NAMALWA (cell line): Measurements from ENCODE around the gene CRELD1.

Source experiments
- DNase-seq: peaks from one replicate; pipeline ENCODE4 v3.0.0-alpha.2; 2015; ENCODE audit warnings: low spot score

The CRELD1 gene

DNA sequence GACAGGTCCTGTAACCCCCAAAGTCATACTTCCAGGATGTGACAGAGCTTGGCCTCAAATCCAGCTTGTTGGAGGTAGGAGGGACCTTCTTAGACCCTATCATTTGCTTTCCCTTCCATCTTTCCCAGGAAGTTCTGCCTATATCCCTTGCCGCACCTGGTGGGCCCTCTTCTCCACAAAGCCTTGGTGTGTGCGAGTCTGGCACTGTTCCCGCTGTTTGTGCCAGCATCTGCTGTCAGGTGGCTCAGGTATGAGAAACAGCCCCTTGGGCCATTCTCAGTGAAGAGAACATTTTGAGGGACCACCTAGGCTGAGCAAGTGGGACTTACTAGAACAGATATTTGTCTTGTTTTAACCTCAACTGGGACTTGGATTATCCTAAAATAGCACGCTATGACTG lies 29.7 kb upstream of the CRELD1 start:
- no peak for DNase-seq

DNA sequence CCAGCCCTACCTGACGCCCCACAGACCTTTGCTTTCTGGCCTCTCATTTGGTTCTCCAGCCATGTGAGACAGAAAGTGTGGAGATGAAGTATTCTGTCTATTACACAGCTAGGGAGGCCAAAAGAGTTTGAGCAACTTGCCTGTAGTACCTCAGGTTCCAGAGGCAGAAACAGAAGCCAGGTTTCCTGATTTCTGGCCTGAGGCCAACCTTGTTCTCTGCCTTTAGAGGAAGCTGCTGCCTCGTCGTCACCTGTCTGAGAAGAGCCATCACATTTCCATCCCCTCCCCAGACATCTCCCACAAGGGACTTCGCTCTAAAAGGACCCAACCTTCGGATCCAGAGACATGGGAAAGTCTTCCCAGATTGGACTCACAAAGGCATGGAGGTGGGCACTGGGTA lies 27.2 kb upstream of the CRELD1 start:
- DNase-seq, result no peak

DNA sequence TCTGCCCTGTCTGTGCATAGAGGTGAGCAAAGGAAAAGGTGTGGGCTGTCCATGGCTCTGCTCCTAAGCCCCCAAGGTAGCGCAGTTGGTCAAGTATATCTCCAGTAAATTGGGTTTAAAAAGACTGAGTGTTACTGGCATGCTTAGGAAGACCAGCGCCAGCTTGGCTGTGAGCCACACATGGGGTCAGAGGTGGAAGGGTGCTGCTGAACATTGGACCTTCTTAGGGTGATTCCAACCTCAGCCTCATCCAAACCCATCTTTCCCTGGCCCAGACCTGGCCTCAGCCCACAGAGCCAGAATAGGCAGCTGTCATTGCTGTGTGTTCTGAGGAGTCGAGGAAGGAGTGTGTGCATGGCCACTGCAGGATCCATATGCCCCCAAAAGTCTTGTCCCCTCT lies 25.3 kb upstream of the CRELD1 start:
- no peak for DNase-seq

DNA sequence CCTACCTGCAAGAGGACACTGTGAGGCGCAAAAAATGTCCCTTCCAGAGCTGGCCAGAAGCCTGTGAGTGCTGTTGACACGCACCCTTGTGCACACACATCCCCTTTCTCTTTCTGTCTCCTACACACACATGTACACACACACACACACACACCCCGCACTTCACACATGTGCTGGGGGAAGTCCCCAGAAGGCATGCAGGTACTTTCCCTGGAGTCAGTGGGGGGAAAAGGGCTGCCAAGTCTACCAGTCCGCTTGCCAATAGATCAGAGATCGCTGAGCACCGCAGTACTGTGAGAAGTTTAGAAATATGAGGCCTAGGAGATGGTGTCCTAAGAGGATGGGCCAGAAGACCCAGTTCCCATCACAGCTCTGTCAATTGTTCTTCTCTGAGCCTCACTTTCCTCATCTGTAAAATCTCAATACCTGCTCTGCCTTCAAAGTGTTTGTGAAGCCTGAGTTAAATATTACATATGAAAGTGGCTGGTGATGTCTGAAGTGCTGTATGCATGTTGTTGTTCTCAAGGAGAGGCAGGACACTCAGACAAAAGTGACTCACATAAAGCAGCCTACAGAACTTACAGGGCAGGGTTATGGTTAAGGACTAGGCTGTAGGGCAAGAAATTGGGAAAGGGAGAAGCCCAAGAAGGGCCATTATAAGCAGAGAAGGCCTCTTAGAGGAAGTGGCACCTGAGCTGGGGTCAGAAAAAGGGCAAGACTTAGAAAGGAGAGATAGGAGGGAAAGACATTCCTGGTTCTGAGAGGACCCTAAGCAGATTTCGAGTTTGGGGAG lies 24.2 kb upstream of the CRELD1 start:
- DNase-seq, result no peak

DNA sequence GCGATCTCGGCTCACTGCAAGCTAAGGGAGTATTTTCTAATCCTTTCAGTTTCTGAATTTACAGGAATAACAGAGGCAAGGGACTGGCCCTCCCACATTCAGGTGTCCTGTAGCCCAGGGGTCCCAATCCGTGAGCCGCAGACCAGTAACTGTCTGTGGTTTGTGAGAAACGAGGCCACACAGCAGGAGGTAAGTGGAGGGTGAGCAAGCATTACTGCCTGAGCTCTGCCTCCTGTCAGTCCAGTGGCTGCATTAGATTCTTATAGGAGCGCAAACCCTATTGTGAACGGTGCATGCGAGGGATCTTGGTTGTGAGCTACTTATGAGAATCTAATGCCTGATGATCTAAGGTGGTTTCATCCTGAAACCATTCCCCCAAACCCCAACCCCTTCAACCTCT lies 21.8 kb upstream of the CRELD1 start:
- DNase-seq, result no peak

DNA sequence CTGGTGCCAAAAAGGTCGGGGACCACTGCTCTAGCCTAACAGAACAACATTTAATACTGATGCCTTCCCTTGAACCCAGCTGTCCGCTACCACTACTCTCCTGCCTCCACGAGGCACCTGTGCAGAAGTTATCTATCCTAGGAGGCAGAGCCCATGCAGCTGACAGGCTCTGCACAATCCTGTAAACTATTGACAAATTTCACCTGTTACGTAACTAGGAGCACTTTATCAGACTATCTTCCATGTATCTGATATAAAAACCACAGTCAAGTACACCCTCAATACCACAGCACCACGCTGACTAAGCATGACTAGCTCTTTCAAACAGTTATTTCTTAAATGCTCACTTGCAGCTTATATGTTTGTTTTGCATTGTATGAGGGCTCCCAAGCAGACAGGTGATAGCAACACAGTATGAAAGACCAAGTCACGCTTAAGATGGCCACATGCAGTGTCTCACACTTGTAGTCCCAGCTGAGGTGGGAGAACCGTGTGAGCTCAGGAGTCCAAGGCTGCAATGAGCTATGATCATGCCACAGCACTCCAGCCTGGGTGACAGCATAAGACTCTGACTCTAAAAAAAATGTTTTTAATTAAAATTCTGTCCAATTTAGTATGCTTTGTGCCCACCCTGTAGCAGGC lies 21.2 kb upstream of the CRELD1 start:
- DNase-seq, result no peak

DNA sequence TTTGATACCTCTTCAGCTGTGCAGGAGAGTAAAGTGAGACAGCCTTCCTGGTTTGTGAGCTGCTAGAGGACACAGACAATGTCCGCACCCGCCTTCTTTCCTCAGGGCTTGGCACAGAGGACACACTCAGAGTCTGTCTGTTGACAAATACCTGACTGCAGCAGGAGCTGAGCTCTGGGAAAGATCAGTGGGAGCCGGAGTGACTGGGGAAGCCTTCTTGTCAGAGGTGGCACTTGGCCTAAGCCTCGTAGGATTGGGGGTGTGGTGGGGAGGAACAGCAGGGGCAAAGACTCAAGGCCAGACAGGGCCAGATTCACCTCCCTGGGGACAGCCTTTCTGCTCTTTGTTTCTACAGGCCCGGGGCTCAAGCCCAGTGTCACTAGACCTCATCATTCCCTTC lies 20.0 kb upstream of the CRELD1 start:
- DNase-seq, result no peak

DNA sequence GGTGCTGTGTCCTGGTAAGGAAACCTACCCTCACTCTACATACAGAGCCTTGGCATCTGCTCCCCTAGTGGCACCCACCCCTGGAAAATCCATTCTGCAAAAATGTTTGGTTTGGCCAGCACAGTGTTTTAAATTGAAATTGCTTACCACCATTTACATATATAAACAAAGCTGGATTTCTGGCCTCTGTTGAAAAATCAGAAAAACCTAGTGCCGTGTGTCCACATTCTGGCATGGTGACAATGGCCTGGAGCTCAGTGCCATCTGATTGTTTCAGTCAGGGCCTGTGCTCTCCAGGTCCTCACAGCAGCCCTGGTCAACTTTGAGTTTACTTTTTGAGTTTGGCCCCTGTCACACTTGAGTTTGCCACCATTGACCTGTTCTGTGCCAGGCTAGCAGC lies 19.6 kb upstream of the CRELD1 start:
- DNase-seq, result no peak

DNA sequence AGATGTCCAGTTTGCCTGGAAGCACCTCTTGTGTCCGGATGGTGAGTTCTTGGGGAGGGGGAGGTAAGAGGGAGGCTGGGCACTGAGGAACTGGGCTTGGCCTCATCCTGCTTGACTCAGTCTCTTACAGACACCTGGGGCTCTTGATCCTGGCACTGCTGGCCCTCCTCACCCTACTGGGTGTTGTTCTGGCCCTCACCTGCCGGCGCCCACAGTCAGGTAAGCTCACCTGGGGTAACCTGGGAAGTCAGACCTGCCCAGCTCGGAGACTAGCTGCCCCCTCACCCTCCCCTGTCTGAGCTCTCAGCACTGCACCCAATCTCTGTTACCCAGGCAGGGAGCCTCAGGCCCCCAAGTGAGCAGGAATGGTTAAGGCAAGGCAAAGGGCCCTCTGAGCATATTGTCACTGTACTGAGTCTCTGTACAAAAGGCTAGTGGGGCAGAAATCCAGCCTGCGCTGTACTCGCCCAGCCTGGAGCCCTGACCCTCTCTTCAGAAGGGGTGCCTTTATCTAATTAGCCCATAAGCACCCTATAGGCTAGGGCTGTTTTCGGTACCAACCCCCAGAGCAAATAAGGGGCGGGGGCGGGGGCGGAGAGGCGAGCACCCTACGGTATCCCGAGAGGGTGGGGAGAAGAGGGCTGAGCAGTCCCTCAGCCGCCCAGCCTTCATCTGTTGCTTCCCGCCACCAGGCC lies 18.9 kb upstream of the CRELD1 start:
- no peak for DNase-seq

DNA sequence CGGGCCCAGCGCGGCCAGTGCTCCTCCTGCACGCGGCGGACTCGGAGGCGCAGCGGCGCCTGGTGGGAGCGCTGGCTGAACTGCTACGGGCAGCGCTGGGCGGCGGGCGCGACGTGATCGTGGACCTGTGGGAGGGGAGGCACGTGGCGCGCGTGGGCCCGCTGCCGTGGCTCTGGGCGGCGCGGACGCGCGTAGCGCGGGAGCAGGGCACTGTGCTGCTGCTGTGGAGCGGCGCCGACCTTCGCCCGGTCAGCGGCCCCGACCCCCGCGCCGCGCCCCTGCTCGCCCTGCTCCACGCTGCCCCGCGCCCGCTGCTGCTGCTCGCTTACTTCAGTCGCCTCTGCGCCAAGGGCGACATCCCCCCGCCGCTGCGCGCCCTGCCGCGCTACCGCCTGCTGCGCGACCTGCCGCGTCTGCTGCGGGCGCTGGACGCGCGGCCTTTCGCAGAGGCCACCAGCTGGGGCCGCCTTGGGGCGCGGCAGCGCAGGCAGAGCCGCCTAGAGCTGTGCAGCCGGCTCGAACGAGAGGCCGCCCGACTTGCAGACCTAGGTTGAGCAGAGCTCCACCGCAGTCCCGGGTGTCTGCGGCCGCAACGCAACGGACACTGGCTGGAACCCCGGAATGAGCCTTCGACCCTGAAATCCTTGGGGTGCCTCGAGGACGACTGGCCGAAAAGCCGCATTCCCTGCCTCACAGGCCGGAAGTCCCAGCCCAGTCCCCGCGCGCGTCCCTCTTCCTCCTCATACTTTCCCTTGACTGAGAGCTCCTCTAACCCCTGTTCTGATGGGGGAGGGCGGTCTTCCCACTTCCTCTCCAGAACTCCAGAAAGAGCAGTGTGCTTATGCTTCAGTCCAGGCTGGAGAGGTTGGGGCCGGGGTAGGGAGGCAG lies 18.1 kb upstream of the CRELD1 start:
- DNase-seq, result no peak

DNA sequence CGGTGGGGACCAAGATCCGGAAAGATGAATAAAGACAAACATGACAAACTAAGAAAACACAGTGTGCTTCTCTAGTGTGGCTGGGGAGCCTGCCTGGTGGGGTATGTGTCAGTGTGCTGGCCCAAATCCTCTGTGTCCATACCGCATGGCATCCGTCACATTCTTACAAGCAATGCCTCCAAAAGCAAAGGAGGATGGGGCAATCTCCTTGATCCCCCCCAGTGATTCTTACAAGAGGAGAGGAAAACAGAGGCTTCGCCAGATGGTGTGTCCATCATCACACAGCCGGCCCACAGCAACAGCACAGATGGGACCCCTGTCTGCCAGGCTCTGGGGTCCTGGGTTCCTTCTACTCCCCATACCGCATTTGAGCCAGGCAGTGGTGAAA lies 17.3 kb upstream of the CRELD1 start:
- no peak for DNase-seq

DNA sequence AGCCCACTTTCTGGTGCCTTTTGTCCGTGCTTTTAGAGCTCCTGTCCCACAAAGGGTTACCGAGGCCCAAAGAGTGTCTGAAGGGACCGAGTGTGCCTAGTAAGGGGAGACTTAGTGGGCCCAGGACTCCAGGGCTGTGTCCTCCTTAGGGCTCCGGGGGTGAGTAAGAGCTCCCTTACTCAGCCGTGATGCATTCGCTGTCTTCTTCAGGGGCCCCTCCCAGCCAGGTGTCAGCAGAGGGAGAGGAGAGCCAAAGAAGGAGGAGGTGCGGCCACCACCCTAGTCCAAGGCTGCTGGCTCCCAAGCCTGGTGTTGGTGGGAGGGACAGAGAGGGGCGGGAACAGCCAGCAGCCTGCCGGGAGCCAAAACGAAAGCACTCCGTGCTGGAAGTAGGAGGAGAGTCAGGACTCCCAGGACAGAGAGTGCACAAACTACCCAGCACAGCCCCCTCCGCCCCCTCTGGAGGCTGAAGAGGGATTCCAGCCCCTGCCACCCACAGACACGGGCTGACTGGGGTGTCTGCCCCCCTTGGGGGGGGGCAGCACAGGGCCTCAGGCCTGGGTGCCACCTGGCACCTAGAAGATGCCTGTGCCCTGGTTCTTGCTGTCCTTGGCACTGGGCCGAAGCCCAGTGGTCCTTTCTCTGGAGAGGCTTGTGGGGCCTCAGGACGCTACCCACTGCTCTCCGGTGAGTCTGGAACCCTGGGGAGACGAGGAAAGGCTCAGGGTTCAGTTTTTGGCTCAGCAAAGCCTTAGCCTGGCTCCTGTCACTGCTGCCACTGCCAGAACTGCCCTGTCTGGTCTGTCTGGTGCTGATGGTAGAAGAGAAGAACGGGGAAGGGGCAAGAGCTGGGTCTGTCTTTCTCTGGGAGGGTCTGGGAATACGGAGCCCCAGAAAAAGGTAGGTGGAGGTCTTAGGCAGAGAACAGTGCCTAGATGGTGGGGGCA lies 16.6 kb upstream of the CRELD1 start, which contains the start of gene IL17RC:
IL17RC (plus strand) TSS at position 365 of the 947 bp plus-strand sequence; CDS start at position 583, 218 bp downstream.
- no peak for DNase-seq

DNA sequence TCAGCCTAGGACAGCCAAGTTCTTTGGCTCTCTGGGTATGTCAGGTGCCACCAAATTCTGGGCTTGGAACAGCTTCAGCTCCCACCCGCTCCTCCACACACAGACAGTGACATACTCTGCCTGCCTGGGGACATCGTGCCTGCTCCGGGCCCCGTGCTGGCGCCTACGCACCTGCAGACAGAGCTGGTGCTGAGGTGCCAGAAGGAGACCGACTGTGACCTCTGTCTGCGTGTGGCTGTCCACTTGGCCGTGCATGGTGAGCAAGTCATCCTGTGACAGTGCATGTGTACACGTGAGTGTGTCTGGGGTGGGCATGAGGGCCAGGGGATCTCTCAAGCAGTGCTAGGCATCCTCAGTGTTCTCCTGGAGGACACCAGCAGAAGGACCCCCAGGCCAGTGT lies 15.8 kb upstream of the CRELD1 start:
- DNase-seq, result no peak

DNA sequence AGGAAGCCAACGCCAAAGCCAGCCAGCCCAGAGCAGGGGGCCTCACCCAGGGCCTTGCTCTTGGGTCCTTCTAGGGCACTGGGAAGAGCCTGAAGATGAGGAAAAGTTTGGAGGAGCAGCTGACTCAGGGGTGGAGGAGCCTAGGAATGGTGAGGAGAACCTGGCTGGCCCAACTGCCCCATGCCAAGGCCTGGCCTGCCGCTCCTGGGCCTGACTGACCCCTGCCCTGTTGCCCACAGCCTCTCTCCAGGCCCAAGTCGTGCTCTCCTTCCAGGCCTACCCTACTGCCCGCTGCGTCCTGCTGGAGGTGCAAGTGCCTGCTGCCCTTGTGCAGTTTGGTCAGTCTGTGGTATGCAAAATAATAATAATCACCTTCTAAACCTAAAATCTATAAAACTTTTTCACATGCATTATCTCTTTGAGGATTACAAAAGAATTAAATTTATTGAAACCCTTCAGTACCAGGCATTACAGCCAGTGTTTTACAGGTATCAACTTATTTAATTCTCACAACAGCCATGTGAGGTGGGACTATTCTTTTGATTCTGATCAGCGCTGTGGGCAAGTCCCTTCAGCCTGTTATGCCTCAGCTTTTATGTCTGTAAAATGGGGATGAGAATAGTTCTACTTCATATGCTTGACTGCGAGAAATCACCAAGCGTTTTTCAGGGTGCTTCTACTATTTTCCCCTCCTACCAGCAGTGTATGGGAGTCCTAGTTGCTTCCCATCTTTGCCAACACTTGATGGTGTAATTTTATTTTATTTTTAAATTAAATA lies 15.2 kb upstream of the CRELD1 start:
- no peak for DNase-seq

DNA sequence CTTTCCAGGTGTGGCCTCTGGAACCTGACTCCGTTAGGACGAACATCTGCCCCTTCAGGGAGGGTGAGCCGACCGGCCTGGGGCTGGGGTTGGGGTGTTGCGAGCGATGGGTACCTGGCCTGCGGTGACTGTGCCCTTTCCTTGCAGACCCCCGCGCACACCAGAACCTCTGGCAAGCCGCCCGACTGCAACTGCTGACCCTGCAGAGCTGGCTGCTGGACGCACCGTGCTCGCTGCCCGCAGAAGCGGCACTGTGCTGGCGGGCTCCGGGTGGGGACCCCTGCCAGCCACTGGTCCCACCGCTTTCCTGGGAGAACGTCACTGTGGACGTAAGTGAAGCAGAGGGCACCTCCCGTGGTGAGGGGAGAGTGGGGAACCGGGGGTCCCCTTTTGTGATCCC lies 5.5 kb upstream of the CRELD1 start:
- no peak for DNase-seq

DNA sequence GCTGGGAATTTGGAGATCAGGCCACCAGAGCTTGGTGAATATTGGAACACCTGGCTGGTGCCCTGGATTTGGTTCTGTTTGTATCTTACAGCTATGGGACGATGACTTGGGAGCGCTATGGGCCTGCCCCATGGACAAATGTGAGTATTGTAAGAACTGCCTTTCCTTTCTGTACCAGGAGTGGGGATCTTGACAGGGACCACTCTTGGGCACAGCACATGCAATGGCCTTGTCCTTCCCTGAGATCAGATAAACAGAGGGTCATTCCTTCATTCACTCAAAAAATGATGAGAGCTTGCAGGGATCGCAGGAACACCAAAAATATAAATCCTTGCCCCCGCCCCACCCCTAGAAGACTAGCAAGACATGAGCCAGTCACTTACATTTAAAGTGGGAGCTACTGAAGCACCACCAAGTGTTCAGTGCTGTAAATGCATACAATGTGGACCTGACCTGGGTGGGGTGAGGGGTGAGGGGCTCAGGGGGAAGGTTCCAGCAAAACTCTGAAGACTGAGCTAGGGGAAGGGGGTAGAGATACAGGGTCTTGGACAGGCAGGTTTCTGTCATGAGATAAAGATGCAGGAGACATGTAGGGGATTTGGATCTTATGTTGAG lies 2.7 kb upstream of the CRELD1 start:
- DNase-seq, result peak; percentile 40

DNA sequence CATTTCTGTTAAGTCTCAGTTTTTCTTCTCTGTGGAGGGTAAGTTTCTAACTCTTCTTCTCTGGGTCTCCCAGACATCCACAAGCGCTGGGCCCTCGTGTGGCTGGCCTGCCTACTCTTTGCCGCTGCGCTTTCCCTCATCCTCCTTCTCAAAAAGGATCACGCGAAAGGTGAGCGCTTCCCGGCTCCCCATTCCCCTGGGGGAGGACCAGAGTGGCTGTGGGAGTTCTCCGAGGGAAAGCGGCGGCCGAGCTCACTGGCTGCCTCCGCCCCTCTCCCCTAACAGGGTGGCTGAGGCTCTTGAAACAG lies 1.1 kb upstream of the CRELD1 start:
- DNase-seq, result no peak

DNA sequence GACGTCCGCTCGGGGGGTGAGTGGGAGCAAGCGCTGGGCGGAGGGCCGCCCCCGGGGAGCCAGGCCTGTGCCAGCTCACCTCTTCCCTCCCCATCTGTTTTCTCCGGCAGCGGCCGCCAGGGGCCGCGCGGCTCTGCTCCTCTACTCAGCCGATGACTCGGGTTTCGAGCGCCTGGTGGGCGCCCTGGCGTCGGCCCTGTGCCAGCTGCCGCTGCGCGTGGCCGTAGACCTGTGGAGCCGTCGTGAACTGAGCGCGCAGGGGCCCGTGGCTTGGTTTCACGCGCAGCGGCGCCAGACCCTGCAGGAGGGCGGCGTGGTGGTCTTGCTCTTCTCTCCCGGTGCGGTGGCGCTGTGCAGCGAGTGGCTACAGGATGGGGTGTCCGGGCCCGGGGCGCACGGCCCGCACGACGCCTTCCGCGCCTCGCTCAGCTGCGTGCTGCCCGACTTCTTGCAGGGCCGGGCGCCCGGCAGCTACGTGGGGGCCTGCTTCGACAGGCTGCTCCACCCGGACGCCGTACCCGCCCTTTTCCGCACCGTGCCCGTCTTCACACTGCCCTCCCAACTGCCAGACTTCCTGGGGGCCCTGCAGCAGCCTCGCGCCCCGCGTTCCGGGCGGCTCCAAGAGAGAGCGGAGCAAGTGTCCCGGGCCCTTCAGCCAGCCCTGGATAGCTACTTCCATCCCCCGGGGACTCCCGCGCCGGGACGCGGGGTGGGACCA lies 632 bp upstream of the CRELD1 start:
- DNase-seq, result peak; percentile 92

DNA sequence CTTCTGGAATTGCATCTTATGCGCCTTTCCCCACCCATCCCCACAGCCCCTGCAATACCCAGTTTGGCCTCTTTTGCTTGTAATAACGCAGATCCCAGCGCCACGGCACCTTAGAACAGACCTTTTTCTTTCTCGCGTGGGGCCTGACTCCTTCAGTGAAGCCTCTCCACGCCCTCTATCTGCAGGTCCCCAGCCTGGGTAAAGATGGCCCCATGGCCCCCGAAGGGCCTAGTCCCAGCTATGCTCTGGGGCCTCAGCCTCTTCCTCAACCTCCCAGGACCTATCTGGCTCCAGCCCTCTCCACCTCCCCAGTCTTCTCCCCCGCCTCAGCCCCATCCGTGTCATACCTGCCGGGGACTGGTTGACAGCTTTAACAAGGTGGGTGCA lies 594 bp downstream of the CRELD1 start:
- DNase-seq, result peak; percentile 66
